ENCODE data around the gene CLEC10A.

Gene CLEC10A

DNA sequence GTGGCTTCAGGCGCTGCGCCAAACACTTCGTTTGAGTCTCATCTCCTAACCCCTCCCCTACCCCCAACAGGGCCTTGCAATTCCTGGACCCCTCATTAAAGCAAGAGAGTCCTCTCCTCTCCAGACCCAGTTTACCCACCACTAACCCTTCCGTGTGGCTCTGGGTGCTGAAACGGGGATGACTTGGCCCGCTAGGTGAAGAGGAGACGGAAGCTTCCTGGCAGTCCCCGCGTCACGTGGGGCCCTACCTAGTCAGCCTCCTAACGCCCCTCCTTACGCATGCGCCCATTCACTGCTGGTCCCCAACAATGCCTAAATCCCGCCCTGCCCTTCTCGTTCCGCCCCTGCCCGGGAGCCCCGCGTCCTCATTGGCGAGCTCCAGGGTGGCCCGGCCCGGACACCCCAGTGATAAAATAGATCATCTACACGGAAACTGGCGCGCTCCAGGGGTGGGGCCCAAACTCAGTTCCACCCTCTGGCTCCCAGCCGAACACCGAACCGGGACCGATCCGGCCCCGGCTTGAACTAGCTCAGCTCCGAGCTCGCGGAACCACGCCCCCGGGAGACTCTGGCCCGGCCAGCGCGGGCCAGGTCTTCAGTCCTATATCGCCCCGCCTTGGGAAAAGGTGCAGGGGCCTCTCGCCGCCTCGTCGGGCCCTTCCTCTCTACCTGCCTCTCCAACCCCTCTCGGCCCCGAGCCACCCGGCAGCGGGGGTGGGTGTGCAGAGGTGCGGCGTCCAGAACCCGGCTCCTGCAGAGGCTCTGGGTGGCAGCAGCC is 44.3 kb downstream of the CLEC10A start, which contains the start of gene SLC16A13:
Gene SLC16A13 (plus strand): TSS at position 425 of the 778 bp plus-strand sequence. CDS start 368 bp downstream, outside the sequence.
- peak; percentile 82 for DNase-seq

DNA sequence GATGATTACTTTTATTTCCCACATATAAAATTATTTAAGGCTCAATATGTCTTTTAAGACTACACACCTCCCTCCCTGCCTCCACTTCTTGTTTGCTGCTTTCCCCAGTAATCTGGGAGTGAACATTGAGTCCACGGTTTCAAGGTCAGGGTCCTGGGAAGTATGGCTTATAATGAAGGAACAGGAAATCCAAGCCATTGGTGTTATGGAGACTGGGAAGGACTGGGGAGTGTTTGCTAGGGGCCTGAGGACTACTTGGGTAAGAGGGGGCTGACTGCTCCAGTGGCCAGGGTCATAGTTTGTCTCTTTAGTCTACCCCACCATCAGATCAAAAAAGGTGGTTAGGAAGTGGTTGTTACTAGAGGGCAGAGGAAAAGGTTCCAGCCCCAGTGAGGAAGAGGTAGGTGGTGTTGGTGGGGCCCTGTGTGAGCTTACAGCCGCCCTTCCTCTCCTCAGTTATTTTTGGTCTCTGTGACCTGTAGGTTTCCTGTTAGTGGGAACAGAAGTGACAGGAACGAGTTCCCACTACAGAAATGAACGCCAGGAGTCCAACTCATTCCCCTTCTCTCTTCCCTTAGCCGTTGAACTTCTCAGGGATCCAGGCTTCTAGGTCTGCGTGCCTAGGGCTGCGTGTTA is 45.0 kb downstream of the CLEC10A start:
- DNase-seq = no peak

DNA sequence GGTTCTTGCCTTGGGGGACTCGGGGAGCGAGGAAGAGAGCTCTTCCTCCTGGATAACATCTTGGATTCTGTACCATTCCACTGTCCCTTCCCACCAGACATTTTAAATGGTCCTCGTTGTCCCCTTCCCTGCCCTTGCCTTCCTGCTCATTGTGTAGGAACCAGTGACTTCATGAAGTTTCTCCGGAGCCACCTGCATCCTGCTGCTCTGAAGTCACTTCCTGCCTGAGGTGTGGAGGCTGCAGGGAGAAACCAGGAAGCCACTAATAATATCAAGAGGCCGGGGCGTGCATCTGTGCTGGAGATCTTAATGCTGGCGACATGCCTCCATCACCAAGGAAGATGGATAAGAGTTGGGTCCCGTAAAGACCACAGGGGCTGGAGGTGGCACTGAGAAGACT is 50.4 kb downstream of the CLEC10A start:
- DNase-seq = no peak

DNA sequence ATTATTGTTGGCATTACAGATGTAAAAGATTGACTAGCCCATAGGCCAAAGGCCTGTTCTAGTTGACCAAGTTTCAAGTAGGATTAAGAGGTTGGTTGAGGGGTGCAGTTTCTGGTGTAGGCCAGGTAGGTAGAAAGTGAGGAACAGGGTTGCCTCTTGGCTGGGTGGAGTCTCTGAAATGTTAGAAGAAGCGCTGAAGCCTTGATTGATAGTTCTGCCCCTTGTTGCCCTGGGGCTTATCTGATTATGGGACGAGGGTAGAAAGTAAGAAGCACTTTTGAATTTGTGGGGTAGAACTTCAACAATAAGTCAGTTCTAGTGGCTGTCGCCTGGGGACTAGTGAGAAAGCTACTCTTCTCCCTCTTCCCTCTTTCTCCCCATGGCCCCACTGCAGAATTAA is 51.0 kb downstream of the CLEC10A start:
- DNase-seq = no peak

DNA sequence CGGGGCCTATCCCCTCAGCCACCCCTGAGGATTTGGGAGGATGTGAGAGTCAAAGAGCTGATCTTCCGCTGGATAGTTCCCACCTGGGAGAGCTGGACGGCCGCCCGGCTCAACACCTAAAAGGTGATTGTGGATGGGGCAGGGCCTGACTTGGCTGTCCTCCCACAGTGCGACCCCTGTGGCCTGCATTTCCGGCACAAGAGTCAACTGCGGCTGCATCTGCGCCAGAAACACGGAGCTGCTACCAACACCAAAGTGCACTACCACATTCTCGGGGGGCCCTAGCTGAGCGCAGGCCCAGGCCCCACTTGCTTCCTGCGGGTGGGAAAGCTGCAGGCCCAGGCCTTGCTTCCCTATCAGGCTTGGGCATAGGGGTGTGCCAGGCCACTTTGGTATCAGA is 52.7 kb downstream of the CLEC10A start:
- DNase-seq = no peak

DNA sequence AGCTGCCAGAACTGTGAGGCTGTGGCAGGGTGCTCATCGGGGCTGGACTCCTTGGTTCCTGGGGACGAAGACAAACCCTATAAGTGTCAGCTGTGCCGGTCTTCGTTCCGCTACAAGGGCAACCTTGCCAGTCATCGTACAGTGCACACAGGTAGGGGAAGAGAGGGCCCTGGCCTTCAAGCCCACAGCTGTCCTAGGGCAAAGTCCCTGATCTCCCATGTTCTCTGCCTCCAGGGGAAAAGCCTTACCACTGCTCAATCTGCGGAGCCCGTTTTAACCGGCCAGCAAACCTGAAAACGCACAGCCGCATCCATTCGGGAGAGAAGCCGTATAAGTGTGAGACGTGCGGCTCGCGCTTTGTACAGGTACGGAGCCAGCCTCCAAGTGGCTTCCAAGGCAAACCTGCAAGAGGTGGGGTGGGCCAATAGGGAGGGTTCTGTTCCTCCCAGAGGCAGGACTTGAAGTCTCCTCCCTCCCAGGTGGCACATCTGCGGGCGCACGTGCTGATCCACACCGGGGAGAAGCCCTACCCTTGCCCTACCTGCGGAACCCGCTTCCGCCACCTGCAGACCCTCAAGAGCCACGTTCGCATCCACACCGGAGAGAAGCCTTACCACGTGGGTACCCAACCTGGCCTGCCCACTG is 53.5 kb downstream of the CLEC10A start:
- no peak for DNase-seq

DNA sequence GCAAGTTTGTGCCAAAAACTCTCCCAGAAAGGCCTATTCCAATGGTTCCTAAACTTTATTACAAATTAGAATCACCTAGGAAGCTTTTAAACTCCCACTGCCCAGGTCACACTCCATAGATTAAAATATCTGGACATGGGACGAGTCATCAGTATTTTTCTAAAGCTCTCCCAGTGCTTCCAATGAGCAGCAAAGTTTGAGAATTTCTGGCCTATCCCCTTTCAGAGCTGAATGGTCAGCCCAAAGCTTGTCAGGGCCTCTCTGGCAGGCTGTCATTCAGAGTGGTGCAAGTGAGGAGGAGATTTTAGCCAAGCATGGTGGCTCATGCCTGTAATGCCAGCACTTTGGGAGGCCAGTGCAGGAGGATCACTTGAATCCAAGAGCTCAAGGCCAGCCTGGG is 54.8 kb downstream of the CLEC10A start:
- DNase-seq = no peak

Data from COR-L47 (cell line).